NCI-H2171 (cell line): ENCODE results near the gene PREB.

Experiments used
- DNase-seq: peaks from one replicate; lab custom pipeline; 2025; lab: John Stamatoyannopoulos, UW

PREB gene

GRCh38 chr2:27152102-27152795, 17.8 kb upstream of the PREB start:
- no peak for DNase-seq

GRCh38 chr2:27150639-27151230, 16.3 kb upstream of the PREB start:
- no peak for DNase-seq

- DNase-seq = no peak
Observed at GRCh38 chr2:27149570-27150405, 15.4 kb upstream of the PREB start.

- DNase-seq = no peak
Observed at GRCh38 chr2:27148801-27149439, 14.5 kb upstream of the PREB start, which contains the start of gene TCF23. TSS of gene TCF23 (plus strand) at chr2:27149004. CDS start at chr2:27149134, 130 bp downstream.

GRCh38 chr2:27147935-27148334, 13.5 kb upstream of the PREB start:
- no peak for DNase-seq

GRCh38 chr2:27145682-27146081, 11.2 kb upstream of the PREB start:
- DNase-seq = no peak

GRCh38 chr2:27143285-27143684, 8.8 kb upstream of the PREB start:
- no peak for DNase-seq

- no peak for DNase-seq
Observed at GRCh38 chr2:27139310-27139709, 4.9 kb upstream of the PREB start, which contains the start of gene PRR30. TSS of gene PRR30 (minus strand) at chr2:27139410. CDS start at chr2:27138329, 1,081 bp downstream.

- DNase-seq = no peak
Observed at GRCh38 chr2:27138111-27138510, 3.7 kb upstream of the PREB start.

- no peak for DNase-seq
Observed at GRCh38 chr2:27137322-27137935, 3.0 kb upstream of the PREB start.

- DNase-seq = no peak
Observed at GRCh38 chr2:27136751-27137150, 2.3 kb upstream of the PREB start.

- DNase-seq = no peak
Observed at GRCh38 chr2:27135478-27135955, 1.1 kb upstream of the PREB start.

GRCh38 chr2:27134781-27135477, 493 bp upstream of the PREB start:
- DNase-seq = no peak

GRCh38 chr2:27133195-27133875, 1.1 kb downstream of the PREB start:
- no peak for DNase-seq

- no peak for DNase-seq
Observed at GRCh38 chr2:27131429-27131828, 3.0 kb downstream of the PREB start.

GRCh38 chr2:27130396-27130795, 4.0 kb downstream of the PREB start:
- no peak for DNase-seq

- DNase-seq = no peak
Observed at GRCh38 chr2:27128668-27129571, 5.5 kb downstream of the PREB start.

GRCh38 chr2:27127883-27128667, 6.4 kb downstream of the PREB start:
- no peak for DNase-seq
